GM19468 (cell line): ENCODE measurements around the gene OLA1.

ENCODE experiments used
- ATAC-seq: cut with Tn5 transposase; IDR thresholded peaks from one replicate; pipeline ENCODE4 v1.9.1; 2021; ENCODE audit warnings: mild to moderate bottlenecking, moderate library complexity, moderate number of reproducible peaks; ENCODE audit not compliant: unreplicated experiment; ENCODE audit errors: extremely low read depth

Gene OLA1

DNA sequence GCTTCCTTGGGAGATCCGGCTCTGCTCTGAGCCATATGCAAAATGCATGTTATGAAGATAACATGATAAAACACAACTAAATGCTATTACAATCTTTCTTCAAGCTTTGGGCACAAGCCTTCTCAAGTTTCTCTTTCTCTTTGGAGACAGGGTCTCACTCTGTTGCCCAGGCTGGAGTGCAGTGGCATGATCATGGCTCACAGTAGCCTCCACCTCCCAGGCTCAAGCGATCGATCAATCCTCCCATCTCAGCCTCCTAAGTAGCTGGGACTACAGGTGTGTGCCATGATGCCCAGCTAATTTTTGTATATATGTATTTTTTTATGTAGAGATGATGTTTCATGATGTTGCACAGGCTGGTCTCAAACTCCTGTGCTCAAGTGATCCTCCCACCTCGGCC, 175.5 kb downstream of the OLA1 start:
- no peak for ATAC-seq

DNA sequence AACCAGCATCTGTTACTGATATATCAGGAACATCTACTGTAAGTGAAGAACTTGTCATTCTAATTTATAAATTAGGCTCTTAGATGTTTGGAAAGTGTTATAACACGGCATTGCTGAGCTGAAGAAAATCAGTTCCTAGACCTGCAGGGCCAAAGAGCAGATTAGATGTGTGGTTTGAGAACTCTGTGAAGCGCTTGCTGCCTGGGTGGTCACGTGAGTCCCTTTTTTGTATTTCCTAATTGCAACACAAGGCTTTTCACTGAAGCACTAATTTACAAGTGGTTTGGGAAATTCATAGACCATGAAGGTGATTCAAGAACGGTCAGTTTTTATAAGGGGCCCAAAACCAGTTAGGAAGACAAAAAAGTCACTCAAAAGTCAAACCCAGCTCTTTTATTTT, 176.3 kb downstream of the OLA1 start:
- ATAC-seq = no peak

DNA sequence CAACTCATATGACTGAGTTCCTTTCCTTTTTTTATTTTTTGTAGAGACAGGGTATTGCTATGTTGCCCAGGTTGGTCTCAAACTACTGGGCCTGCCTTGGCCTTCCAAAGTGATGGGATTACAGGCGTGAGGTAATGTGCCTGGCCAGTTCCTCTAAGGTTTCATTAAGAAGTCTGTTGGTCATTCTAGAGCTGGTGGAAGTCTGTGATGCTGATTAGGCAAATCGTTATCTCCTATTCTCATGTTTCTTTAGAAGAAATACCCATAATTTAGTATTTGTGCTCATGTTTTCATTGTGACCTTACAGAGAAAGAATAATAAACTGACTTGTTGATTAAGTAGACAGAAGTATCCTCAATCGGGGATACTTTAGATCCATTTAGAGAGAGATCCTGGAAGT, 177.0 kb downstream of the OLA1 start:
- no peak for ATAC-seq

DNA sequence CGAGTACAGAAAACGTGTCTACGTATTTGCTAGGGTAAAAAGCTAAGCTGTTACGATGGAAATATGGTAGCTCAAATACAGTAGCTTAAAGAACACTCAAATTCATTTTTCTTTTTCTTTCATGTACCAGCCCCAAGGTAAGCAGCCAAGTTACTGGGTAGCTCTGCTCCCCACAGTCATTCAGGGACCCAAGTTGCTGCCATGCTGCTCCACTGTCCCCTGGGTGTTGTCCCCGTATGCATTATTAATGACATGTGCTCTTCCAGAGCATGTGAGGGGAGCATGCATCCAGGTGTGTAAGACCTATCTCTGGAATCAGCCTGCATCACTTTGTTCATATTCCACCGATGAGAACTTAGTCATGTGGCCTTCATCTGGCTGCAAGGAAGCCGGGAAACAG, 178.1 kb downstream of the OLA1 start:
- no peak for ATAC-seq

DNA sequence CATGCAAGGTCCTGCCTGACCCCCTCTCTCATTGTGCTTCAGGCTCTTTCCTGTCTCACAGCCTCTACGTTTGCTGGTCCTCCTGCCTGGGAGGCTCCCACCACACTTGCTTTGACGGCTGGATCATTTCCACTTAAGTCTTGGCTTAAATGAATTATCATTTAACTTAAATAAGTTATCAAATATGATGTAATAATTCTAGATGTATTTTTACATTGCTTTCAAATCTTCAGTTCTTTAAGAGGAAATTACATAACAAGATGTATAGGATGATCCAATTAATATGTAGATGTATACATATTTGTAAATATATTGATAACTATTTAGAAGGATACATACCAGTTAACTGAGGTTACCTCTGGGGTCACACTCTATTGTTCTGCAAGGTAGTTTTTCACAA, 180.5 kb downstream of the OLA1 start:
- ATAC-seq = no peak

DNA sequence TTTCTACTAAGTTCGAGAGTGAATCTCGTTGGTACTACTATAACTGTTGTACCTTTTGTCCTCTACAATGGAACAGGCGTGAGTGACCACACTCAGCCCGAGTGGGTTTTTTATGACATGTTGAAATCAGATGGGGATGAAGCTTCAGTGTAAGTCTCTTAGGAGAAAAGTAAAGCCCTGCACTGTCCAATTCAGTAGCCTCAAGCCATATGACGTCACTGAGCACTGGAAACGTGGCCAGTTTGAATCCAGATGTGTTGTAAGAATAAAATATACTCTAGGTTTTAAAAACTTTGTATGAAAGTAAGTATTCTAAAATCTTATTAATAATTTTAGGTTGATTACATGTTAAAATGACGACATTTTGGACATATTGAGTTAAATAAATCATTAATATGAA, 181.5 kb downstream of the OLA1 start:
- ATAC-seq = no peak

DNA sequence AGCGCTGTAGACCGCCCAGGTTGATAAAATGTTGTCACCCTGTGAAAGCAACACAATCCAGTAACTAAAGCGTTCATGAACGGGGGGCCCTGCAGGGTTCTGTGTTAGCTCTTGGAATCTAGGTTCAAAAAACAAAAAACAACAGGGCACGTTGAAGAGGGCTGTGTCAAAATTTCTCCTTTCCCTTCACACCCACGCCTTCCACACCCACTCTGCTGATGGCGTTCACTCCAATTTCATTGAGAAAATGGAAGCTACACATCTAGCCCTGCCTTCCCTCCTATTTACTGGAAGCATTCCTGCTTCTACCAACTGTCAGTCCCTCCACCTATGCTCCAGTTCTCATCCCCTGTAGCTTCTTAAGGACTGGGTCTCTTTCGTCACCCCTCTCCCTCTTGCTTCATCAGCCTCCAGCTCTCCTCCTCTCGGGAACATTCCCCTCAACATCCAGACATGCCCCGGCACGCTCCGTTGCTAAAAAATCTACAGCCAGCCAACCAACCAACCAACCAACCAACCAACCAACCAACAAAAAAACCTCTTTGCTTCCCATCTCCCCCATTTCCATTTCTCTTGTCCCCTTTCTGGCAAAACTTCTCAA, 184.7 kb downstream of the OLA1 start:
- ATAC-seq = no peak

DNA sequence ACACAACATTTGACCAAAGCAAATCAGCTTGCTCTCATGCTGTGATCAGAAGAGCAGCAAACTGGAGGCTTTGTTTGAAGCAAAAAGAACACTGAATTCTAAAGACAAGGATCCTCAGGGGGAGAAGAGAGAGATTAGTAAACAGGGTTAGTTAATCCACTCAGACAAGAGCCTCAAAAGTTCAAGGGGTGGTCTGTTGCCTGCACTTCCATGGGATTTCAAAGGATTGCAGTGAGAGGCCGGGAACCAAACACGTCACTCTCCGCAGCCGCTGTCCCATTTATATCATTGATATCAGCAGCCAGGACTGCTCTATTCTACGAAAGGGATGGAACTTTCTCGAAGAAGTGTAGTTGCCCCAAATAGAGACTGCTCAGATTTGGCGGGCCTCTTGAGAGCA, 185.4 kb downstream of the OLA1 start:
- no peak for ATAC-seq

DNA sequence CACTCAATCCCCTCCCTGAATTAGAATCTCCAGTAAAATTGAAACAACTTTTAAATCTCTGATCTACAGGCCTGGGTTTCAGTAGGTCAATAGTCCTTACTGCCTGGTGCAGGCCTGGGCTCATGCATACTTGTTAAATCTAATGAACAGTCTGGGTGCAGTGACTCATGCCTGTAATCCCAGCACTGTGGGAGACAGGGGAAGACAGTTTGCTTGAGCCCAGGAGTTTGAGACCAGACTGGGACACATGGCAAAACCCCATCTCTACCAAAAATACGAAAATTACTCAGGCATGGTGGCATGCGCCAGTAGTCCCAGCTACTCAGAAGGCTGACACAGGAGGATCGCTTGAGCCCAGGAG, 188.5 kb downstream of the OLA1 start:
- no peak for ATAC-seq

DNA sequence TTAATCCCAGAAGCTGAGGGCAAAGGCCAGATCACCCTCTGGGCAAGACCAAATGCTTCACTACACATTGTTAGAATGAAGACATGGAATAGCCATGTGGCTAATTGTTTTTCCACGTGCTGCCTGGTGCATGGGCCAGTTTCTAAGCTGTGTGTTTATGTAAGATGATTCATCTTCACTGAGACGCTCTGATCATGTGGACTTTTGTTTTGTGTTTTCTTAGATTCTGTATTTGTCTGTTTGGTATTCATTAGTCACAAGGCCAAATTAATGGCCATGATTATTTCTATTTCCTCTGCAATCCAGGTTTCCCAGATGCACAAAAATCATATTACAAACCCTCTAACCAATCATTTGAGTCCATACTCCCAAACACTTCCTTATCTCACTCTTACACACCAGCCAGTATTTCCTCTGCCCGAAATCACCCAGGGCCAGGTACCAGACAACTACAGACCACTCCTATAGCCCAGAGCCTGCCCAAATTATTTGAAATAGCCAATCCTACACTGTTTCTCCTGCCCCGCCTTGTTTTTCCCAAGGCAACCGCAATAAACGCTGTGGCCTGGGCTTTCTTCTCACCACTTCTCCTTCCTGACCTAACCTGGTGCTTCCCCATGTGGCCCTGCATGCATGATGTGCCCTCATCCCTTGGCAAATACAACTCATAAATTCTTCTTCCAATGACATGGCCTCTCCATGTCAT, 189.0 kb downstream of the OLA1 start:
- ATAC-seq = no peak

DNA sequence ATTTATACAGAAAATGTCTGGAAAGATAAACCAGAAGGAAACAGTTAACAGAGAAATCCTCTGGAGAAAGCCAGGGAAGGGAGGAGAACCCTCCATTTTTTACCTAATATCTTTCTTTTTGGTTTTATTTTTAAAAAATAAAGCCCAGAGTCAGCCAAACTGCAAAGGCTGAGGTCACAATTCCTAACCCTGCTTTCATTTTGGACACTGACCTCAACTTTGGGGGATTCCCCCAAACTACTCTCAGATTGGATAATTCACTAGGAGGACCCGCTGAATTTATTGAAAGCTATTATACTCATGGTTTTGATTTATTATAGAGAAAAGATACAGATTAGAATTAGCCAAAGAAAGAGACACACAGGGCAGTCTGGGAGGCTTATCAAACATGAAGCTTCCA, 189.9 kb downstream of the OLA1 start:
- no peak for ATAC-seq

DNA sequence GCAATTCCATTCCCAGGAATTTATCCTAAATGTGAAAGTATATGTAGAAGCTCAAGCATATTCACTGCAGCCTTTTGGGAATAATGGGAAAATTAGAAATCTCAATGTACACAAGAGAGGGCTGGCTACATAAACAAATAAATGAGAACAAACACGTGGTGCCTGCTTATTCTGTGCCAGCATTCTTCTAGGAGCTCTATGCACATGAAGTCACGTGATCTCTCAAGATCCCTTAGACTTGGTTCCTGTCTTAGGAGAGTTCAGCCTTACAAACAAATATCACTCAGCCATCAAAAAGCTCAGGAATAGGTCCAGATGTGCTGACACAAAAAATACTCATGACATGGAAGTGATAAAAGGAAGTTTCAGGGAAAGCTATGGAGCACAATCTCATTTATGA, 190.3 kb downstream of the OLA1 start:
- no peak for ATAC-seq

DNA sequence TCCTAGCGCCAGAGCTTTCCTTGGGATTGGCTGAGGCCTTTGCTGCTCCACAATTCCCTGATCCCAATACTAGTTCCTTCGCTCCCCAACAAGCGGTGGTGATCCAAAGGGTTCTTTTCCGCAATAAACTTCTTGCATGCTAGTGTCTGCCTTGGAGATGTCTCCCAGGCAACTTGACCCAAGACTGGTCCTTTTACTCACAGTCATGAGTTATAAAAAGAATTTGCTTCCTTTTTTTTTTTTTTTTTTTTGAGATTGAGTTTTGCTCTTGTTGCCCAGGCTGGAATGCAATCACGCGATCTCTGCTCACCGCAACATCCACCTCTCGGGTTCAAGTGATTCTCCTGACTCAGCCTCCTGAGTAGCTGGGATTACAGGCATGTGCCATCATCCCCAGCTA, 193.4 kb downstream of the OLA1 start:
- no peak for ATAC-seq

DNA sequence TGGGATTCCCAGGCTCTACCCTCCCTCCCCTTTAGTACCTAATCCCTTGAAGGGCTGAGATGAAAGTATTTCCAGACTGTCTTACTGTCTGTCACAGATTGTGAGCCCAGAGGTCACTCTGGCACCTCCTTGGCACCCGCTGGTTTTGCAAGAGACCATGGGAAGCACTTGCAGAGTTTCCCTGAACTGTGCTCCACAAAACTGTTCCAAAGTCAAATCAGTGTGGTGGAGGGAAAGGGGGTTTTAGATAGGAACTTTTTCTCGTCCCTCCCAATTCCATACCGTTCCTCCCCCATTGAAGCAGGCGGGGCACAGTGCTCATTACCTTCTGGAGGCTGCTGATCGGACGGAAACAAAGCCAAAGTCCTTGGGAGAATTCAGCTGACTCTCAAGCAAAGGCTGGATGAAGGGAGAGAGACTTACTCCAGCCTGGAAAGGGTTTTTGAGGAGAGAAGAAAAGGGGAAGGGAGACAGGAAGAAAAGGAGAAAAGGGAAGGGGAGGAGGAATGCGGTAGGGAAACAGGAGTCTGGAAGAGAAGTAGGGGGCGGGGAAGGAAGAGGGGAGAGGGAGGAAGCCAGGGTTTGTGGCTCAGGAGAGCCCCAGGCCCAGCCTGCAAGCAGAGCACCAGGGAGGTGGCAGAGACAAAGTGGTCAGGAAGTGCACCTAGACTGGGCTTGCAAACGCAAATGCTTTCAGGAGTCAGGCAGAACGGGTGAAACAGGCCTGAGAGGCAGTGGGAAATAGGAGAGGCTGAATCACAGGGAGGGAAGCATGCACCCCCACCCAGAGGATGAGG, 194.8 kb downstream of the OLA1 start:
- ATAC-seq = no peak

DNA sequence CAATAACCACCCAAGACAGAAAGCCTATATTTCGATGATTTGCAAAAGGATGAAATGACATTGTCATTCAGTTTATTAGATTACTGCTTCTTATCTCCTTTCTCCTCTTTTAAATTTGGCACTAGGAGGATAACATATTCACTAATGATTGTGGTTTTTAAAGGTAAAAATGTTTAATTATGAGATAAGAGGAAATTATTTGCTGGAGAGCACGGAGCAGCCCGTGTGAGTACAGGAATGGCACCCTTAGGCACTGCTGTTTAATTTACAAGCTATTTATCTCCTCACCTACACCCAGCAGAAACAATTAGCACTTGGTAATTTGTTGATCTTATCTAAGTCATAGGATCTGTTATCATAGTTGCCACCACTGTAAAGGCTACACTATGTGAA, 195.8 kb downstream of the OLA1 start:
- no peak for ATAC-seq

DNA sequence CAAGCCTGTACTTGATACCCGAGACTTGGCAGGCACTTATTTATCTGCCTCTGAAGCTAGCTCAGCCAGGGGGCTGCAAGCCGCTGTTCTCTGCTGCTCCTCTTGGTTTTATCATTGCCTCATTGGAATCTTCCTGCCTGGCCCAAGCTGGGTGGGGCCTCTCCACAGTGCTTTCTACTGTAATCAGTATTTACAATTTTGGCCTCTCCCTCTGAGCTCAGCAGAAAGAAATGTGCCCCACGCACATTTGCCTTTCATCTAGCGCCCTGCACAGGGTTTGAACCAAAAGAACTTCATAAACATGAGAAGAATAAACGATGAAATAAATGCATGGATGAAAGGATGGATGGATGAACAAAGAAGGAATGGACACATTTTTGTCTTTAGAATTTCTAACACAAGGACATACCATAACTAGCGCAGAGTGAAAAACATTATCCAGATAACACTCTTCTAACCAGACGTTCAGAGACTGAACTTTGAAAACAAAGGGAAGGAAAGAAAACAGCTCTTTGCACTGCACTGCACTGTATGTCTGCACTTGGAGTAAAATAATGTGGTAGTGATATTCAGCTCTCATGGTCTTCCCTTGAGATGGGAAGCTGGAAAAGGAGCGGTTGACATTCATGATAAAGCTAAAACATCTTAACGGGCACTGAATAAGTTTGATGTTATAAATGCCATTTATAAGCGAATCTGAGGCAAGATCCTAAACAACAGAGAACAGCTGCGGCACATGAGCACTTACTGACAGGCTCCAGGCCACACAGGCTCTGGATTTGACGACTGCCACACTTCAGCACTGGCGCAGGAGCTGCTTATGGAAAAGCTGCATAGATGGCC, 196.4 kb downstream of the OLA1 start:
- no peak for ATAC-seq

DNA sequence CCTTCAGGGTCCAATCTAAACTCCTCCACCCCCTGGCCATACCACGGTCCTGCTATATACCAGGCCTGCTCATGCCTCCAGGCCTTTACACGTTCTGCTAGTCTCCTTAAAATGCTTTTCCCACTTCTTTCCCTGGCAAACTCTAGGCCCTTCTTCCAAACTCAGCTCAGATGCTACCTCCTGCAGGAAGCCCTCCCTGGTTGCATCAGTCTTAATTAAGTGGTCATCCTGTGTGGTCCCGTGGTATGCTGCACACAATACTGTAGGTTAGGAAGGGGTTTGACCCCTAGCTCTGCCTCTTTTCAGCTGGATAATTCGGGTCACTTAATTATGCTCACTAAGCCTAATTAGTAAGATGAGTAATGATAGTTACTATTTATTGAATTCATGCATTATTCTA, 197.3 kb downstream of the OLA1 start:
- no peak for ATAC-seq

DNA sequence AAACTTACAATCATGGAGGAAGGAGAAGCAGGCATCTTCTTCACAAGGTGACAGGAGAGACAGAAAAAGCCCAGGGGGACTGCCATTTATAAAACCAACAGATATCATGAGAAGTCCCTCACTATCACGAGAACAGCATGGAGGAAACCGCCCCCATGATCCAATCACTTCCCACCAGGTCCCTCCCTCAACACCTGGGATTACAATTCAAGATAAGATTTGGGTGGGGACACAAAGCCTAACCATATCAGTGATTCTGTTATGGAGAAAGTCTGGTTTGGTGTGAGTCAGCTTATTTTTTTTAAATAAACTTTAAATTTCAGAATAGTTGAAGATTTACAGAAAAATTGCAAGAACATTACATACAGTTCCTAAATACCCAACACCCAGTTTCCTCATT, 198.4 kb downstream of the OLA1 start:
- no peak for ATAC-seq

DNA sequence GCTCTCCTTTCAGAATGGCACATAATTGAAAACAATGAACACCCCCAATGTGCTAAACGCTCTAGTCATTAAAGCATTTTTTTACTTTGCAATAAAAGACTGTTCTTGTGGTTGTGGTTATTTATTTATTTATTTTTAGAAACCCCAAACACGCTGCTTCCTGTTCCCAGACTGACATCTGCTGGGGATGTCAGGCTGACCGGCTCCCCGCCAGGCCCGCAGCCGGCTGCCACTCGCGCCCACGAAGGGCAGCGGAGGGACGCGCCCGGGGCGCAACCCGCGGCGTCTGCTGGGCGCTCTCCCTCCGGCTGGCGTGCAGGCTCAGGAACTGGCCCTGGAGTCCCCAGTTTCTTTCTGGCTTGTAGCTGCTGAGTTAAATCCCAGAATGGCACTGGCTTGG, 200.1 kb downstream of the OLA1 start:
- ATAC-seq = no peak

DNA sequence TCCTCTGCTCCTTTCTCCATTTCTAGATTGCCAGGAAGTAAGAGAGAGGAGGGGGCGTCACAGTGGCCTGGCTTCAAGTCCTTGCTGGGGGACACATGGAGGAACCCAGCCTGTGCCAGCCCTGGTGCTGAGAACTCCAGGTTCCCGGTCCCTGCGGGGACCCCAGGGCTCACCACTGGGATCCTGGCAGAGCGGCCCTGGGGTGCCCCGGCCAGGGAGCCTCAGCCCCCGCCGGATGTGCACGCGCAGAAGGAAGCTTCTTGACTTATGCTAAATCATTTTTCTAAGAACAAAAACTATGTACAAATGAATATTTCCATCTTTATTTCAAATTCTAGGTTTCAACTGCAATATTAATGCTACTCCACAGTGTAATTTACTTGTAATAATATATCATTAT, 200.6 kb downstream of the OLA1 start:
- ATAC-seq = no peak

DNA sequence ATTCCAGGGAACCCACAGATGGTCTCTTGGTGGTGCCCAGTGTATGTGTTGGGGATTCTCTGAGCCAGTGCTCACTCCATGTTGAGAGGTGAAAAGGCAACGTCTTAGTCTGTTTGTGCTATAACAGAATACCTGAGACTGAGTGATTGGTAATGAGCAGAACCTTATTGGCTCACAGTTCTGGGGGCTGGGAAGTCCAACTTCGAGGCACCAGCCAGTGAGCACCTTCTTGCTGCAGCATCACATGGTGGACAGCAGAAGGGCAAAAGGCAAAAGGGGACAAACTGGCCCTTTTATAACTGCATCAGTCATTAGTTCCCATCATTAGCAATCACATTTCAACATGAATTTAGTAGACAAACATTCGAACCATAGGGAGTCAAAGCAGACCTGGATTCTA, 202.2 kb downstream of the OLA1 start:
- ATAC-seq = no peak
